SK-MEL-5 (cell line): Measurements from ENCODE around the gene NUP205. TPM values are rescaled to one million over a fixed set of nuclear protein-coding genes. Genes with fewer than 3 reads are reported as not detected.
"Not testable (repeated sequence)": the region's sequence is repeated elsewhere in the genome, so short reads cannot be mapped to it uniquely, and the experiment has no call there.

ENCODE experiments used
- DNase-seq: peaks from one replicate; pipeline ENCODE4 v3.0.0-alpha.2; 2016; ENCODE audit warnings: low read depth, low spot score
- in situ Hi-C: cut with HindIII; loops from 2 replicates; pipeline ENCODE4 v1.10.0; 2016; ENCODE audit warnings: low sequenced_read_pairs, high pct_unique_total_duplicates, low pct_unique_long_range_greater_than_20kb
- total RNA-seq: library from RNA; depleted of rRNA; stranded (reverse); fragments of >200 nt; shearing (Covaris generic); gene quantifications from 2 replicates; pipeline ENCODE4 v1.2.3, GENCODE V29; 2014

Gene NUP205
- total RNA-seq, 1 experiment from 2014 or later, result 121 TPM

DNA sequence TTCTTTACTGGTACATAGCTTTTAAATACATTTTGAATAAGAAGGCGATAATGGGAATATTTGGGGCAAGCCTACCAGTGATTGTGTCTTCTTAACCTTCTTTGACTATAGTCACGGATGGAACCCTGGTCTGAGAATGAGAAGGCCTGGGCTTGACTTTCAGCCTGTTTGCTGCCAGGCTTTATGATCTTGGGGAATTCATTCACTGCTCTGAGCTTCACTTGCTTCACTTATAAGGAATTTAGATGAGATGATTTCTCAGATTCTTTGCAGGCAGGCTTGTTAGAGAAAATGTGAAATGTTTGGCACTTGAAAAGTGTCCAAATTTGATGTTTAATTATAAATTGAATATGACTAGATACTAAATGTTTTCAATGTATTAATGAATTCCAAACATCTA, 42.5 kb downstream of the NUP205 start:
- no peak for DNase-seq
- in situ Hi-C loops, result no loop called here

DNA sequence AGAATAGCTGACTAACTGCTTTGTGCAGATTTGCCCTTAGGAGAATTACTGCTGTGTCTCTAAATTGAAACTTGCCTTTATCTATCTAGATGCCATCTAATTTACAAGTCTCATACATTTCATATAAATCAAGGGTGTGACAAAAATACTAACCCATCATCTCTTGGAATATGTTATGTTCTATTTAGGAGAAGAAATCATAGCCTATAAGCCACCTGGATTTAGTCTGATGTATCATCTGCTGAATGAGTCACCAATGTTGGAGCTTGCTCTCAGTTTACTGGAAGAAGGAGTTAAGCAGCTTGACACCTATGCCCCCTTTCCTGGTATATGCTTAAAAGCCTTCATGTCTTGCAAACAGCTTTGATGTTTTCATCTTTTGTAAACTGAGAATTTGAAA, 43.5 kb downstream of the NUP205 start:
- DNase-seq, result no peak
- in situ Hi-C loops, result no loop called here

DNA sequence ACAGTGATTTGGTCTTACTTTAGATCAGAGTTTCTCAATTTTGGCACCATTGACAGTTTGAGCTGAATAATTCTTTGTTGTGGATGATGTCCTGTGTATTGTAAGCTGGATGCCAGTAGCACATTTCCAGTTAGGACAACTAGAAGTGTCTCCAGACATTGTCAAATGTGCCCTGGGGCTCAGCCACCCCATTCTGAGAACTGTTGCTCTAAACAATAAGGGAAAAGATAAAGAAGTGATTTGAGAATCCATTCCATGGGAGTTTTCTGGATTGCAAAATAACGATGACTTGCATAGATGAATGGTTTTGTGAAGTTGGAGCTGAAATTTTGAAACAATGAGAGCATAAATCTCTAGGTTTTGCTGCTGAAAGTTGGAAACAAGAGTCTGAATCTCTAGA, 44.6 kb downstream of the NUP205 start:
- in situ Hi-C loops, result no loop called here

DNA sequence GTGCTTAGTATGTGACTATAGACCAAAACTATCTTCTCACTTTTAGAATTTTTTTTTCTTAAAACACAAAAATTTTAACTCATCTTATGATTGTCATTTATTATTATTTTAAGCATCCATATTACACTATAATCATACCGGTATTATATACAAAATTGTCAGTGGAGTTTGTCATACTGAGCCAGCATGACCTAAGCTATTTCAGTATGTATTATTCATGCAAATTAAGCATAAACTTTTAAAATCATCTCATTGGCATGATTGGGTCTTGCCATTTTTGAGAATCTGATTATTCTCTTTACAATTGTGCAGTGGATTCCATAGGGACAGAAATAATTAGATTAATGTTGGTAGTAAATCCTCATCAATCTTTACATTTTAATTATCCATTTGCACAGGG, 58.4 kb downstream of the NUP205 start:
- no peak for DNase-seq
- in situ Hi-C loops, result no loop called here

More for the DNA sequence above, 44.6 kb downstream of the NUP205 start:
- DNase-seq, result peak; percentile 18

DNA sequence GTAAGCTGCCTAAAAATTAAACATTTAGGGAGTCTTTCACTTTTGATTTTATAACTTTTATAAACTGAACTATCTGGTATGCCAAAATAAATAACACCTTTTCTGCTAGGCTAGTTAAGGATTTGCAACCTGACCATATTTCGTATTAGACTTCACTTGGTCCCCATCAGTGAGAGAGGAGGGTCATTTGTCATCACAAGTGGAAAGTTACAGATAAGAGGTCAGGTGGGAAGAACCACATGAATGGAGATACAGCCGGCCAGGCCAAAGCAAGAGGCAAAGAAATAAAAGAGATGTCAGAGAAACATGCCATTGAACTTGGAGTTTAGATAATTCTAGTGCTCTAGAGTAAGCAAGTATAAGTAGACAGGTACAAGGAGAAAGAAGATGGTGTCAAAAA, 60.1 kb downstream of the NUP205 start:
- no peak for DNase-seq
- in situ Hi-C loops, result no loop called here

DNA sequence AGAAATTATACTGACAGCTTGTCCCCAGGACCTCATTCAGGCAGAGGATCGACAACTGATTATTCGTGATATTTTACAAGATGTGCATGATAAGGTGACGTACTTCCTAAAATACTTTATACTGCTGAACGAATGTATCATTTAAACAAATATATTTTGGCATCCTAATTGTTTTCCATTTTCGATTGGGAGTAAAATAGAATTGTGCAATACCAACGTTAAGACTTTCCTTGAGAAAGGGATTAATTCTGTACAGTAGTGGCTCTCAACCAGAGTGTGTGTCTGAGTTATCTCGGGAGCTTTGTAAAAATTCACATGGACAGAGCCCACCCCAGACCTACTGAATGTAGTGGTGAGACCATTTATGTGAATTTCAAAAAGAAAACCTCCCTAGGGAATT, 60.8 kb downstream of the NUP205 start:
- no peak for DNase-seq
- in situ Hi-C loops, result no loop called here

DNA sequence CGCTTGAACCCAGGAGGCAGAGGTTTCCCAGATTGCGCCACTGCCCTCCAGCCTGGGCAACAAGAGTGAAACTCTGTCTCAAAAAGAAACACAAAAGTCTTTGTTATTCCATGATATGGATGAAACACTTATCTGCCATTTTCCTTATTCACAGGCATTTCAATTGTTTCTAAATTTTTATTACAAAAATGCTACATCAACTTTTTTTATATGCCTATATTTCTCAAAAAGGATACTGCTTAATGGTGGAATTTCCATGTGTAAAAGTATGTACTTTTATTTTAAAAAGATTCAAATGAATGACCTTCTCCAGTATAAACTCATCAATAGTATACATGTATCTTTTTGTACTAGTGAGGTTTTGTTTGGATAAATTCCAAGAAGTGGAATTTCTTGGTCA, 62.7 kb downstream of the NUP205 start:
- in situ Hi-C loops, result no loop called here
- no peak for DNase-seq

DNA sequence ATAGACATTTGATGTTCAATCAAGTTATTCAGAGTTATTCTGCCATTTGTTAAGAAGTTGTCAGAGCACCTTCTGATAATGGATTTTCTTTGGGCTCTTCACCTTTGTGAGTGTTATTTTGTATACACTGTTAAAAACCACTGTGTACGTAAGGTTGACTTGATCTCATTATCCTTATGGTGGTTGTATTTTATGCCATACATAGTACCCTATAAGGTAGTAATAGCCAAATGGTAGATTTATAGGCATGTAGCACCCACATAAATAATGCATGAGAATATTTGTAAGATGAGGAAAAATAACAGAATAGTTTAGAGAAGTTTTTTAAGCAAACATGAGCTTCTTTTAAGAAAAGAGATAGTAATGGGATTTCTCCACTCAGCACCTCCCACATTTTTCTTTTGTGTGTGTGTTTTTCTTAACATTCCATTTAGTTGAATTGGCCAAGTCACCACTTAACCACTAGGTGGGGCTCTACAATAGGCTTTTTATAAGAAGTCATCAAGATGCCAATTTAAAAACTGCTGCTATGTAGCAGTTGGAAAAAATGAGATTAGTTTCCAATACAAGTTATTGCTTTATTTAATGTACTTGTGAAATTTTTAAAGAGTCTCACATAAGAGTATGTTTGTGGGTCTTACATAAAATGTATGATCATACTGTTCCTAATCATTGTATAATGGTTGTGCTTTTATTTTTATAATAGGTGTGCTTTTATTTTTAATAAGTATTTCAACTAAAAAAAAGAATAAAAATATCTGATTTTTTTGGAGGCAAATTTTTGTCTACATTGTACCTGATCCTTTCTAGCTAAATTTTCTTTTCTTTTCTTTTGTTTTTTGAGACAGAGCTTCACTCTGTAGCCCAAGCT, 63.5 kb downstream of the NUP205 start:
- peak; percentile 94 for DNase-seq
- in situ Hi-C loops, result no loop called here

DNA sequence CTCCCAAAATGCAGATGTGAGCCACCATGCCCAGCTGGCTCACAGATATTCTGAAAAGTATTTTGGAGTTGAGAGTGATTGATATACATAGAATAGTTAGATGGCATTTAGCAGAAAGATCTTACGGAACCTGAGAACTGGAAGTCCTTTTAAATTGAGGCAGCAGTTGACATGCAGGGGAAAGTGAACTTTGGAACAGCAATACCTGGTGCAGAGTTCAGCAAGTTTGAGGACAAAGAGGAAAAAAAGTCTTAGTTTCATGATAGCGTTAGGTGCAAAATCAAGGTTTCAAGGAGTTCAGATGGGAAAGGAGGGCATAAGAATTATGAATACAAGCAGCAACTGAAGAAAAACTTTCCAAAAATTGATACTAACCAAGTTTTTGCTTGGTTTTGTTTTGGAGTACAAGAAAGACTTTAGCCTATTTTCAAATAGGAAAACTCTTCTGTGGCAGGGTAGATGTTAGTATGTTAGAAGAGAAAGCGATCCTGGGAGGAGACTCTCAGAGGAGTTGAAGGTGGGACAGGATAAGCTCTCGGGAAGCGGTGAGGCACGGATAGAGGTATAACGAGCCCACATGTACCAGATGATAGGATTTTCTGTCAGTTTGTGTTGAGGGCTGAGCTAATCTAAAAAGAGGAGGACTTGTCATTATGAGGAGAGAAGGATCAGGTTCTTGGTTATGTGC, 76.6 kb downstream of the NUP205 start:
- no peak for DNase-seq
- in situ Hi-C loops, result no loop called here

DNA sequence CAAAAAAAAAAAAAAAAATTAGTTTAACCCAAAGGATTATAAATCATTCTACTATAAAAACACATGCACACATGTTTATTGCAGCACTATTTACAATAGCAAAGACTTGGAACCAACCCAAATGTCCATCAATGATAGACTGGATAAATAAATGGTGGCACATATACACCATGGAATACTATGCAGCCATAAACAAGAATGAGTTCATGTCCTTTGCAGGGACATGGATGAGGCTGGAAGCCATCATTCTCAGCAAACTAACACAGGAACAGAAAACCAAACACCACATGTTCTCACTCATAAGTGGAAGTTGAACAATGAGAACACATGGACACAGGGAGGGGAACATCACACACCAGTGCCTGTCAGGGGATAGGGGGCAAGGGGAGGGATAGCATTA, 82.0 kb downstream of the NUP205 start:
- DNase-seq, in situ Hi-C loops: not testable (repeated sequence)

DNA sequence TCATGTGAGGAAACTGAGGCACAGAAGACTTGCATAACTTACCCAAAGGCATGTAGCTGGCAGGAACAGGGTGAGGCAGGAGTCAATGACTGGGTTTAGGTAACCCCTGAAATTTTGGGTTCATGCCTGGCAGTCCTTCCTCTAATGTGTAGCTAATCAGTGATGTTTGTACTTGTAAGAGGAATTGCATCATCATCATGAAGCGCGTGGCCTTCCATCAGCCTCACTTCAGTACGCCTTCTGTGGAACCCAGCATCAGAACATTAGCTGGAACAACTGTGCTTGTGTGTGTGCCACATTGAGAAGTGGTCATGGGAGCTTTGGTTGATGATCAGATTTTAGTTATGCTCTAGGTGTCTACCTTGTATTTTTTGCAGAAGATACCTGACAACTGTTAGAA, 86.4 kb downstream of the NUP205 start:
- no peak for DNase-seq
- in situ Hi-C loops, result no loop called here

DNA sequence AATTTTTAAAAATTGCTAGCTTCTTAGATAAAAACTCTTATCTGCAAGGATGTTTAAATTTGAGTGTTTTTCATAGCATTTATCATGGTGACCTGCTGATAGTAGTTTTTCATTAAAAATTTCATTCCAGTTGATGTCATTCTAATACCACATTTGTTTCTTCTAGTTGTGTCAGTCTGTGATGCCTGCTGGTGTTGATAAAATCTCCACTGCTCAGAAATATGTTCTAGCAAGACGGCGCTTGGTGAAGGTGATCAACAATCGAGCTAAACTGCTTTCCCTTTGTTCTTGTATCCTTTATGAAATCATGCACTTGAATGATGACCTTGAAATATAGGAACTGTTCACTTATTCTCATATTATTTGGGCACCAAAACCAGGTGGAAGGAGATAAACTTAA, 87.0 kb downstream of the NUP205 start:
- in situ Hi-C loops, result no loop called here

DNA sequence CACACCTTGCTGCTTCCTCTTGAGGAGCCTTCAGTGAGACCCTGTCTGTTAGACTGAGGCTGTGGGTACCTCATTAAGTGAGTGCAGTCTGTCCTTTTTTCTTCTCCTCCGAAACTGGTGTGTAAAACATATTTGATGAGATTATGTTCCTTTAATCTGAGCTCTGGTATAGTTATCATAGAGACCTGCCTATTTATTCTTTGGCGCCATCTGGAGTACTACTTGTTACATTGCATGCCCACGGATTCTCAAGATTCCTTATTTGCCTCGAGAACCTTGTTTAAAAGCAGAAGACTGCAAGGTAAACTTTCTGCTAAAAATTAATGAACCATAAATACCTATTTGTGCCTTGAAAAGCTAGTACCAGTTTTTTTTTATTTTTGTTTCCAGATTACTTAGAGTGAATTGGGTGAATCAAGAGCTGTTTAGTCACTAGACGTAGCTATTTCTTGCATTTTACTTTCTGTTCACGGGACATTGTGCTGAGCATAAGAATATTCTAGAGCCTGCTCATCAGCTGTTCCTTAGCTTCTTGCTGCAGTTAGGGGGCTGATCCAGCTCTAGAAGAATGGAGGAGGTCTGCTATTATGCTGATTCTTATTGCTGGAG, 87.7 kb downstream of the NUP205 start:
- in situ Hi-C loops, result no loop called here

More for the DNA sequence above, 87.0 kb downstream of the NUP205 start:
- no peak for DNase-seq

DNA sequence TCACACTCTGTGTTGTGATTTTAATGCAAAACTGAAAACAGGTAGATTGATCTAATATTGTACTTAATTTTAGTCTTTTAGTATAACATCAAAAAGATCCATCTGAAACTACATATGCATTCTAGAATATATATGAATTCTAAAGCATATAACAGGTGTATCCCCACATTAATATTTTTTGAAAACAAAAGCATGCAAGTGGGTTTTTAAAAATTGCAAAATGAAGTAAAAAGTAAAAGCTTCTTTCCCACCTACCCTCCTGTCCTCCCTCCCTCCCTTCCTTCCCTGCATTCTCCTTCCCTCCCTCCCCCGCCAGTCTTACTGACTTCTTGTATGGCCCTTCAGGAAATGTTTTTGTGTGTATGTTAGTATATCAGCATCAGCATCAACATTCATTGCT, 90.0 kb downstream of the NUP205 start:
- in situ Hi-C loops, result no loop called here
- no peak for DNase-seq

More for the DNA sequence above, 87.7 kb downstream of the NUP205 start:
- DNase-seq, result peak; percentile 78

DNA sequence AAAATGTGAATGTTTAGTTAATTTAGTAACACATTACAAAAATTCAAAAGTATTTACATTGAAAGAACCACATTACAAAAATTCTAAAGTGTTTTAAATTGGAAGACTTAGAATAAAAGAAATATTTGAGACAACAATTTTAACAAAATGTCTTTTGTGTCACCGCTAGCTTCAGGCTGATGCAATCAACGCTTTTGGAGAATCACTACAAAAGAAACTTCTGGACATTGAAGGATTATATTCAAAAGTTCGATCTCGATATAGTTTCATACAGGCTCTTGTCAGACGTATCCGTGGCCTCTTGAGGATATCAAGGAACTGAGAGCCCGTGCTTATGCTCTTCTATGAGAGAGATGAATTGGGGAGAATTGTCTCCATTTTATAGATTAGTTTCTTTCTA, 90.5 kb downstream of the NUP205 start:
- in situ Hi-C loops, result no loop called here
- no peak for DNase-seq

DNA sequence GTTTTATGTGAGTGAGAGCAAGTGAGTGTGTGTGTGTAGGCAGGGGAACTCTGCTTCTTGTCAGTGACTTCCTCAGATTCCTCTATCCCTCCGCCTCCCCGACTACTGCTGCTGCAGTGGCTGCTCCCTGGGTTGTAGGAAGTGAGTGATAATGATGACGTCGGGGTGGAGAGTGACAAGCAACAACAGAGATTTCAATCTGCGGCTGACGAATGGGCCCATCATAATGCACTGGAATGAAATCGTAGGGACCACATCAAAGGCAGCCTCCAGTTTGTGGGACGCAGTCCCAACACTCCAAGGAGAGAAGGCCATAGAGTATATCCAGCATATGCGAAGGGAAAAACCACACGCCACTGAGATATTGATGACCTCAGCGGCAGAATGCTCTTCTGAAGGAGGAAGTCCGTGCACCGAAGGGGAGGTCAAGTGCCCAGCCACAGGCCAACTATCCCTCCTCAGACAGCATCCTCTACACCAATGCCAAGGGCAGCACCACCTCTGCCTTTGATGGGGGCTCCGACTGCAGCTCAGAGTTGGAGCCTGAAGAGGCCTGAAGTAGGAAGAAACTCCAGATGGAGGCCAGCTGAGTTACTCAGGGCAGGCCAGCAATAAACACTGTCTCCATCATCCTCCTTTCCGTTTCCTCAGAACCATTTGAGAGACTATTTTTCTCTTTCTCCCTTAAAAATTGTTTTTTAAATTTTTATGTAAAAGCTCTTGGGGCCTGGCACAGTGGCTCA, 93.3 kb downstream of the NUP205 start:
- no peak for DNase-seq

DNA sequence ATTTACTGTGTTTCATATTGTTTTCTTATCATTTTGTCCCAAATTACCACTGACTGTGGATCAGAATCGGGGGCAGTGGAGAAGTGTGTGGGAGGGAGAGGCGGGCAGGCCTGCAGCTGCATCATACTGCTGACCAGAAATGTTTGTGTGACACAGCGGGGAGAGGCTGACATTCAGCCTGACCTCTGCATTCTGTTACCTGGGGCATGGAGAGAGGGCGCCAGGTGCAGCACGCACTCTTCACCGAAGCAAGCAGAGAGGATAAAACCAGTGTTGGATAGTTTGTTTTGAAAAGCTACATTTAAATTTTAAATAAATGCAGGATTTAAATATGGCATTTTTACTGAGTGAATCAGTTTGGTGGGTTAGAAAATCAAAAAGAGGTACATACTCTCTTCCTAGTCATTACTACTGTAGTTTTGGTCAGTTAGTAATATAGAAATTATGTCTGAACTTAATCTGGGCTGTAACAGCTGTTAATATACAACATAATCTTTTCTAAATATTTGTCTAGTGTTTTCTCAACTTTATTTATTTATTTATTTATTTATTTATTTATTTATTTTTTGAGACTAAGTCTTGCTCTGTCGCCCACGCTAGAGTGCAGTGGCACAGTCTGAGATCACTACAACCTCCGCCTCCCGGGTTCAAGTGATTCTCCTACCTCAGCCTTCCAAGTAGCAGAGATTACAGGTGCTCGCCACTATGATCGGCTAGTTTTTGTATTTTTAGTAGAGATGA, 95.8 kb downstream of the NUP205 start:
- DNase-seq, result no peak

More for the DNA sequence above, 93.3 kb downstream of the NUP205 start:
- in situ Hi-C loops, result no loop called here

More for the DNA sequence above, 95.8 kb downstream of the NUP205 start:
- in situ Hi-C loops, result no loop called here
